Endothelial cell of umbilical vein (primary cell): Measurements from ENCODE around the gene ZMIZ1. TPM values are rescaled to one million over a fixed set of nuclear protein-coding genes. Genes with fewer than 3 reads are reported as not detected.

Experiments used
- BruUV-seq: library from RNA; stranded (reverse); fragments of 400-500 nt; replicated peaks from 2 replicates; lab custom pipeline; 2021; lab: Mats Ljungman, UMichigan
- CTCF ChIA-PET: fragments of 300-600, 350-600 bp; sonication (Branson Sonifier 250); formaldehyde crosslinking; loops from one replicate; lab custom pipeline; 2021; ENCODE audit warnings: antibody characterized with exemption, inconsistent platforms; lab: Charles Lee
- POLR2A ChIA-PET: fragments of 300-600, 350-600 bp; sonication (Branson Sonifier 250); formaldehyde crosslinking; loops from one replicate; lab custom pipeline; 2021; ENCODE audit warnings: antibody characterized with exemption, inconsistent platforms; lab: Charles Lee
- DNase-seq: peaks from one replicate; pipeline ENCODE4 v3.0.0-alpha.2; 2011; ENCODE audit warnings: low read depth, low spot score
- FAIRE-seq: peaks from 2 replicates; lab custom pipeline; 2011; peaks lifted over from hg19 to GRCh38; lab: Jason Lieb, UNC
- H2AFZ ChIP-seq: 2 replicates; pipeline ENCODE4 v1.6.0; 2012; ENCODE audit warnings: low read depth, low read length, control low read depth, inconsistent platforms
- H3K27ac ChIP-seq: 2 replicates; pipeline ENCODE4 v1.5.1; 2011; ENCODE audit warnings: low read depth, mild to moderate bottlenecking, control low read depth, low read length, moderate library complexity; ENCODE audit not compliant: insufficient read depth
- H3K27me3 ChIP-seq, 2 experiments: 2 replicates each; pipeline versions ENCODE4 v1.6.0 to v1.6.1; 2011; ENCODE audit warnings: low read length in 2 of 2, mixed read lengths in 1 of 2; ENCODE audit not compliant: control insufficient read depth in 2 of 2, insufficient read depth in 2 of 2
- H3K36me3 ChIP-seq, 2 experiments: 2 replicates in 1 of 2; 3 replicates in 1 of 2; pipeline ENCODE4 v1.5.1; 2011; ENCODE audit warnings: low read length in 2 of 2, mild to moderate bottlenecking in 1 of 2, moderate library complexity in 1 of 2; ENCODE audit not compliant: control insufficient read depth in 2 of 2, insufficient read depth in 2 of 2; ENCODE audit errors: extremely low read depth in 1 of 2
- H3K4me1 ChIP-seq: 3 replicates; pipeline ENCODE4 v1.5.1; 2011; ENCODE audit warnings: mild to moderate bottlenecking, low read length; ENCODE audit not compliant: control insufficient read depth, insufficient read depth; ENCODE audit errors: extremely low read depth
- H3K4me2 ChIP-seq: 2 replicates; pipeline ENCODE4 v1.6.1; 2011; ENCODE audit warnings: low read length, control low read depth, mixed read lengths; ENCODE audit not compliant: insufficient read depth
- H3K4me3 ChIP-seq, 3 experiments: fragments of 200-600 bp in 1 of 3; sonication (generic), shearing (Covaris generic) in 1 of 3; replicated peaks in 1 of 3; 2 replicates each; pipeline ENCODE4 v1.5.1; 2011 to 2016; ENCODE audit warnings: control low read depth in 3 of 3, low read length in 3 of 3, mild to moderate bottlenecking in 2 of 3, inconsistent platforms in 1 of 3, low read depth in 1 of 3, moderate library complexity in 1 of 3; ENCODE audit not compliant: insufficient read depth in 1 of 3
- H3K79me2 ChIP-seq: 2 replicates; pipeline ENCODE4 v1.6.0; 2012; ENCODE audit warnings: low read length, inconsistent platforms; ENCODE audit not compliant: control insufficient read depth, insufficient read depth
- H3K9ac ChIP-seq: replicated peaks from 2 replicates; pipeline ENCODE3; 2011; ENCODE audit warnings: low read length, control low read depth; ENCODE audit not compliant: insufficient read depth; ENCODE audit errors: extremely low read depth
- H3K9me1 ChIP-seq: replicated peaks from 3 replicates; pipeline ENCODE4 v1.6.0; 2011; ENCODE audit warnings: mild to moderate bottlenecking, low read length; ENCODE audit not compliant: control insufficient read depth, insufficient read depth; ENCODE audit errors: extremely low read depth
- H3K9me3 ChIP-seq: replicated peaks from 2 replicates; pipeline ENCODE4 v1.5.1; 2012; ENCODE audit warnings: low read length, inconsistent platforms; ENCODE audit not compliant: control insufficient read depth, insufficient read depth
- H4K20me1 ChIP-seq: replicated peaks from 2 replicates; pipeline ENCODE3; 2011; ENCODE audit warnings: mild to moderate bottlenecking, low read length; ENCODE audit not compliant: control insufficient read depth, insufficient read depth; ENCODE audit errors: extremely low read depth
- FOS ChIP-seq: IDR thresholded peaks from 2 replicates; pipeline ENCODE4 v1.6.1; 2011; ENCODE audit warnings: mild to moderate bottlenecking, low read length, moderate library complexity, borderline replicate concordance; ENCODE audit not compliant: insufficient read depth
- GATA2 ChIP-seq: IDR thresholded peaks from 2 replicates; pipeline ENCODE4 v1.7.0; 2011; ENCODE audit warnings: low read depth, mild to moderate bottlenecking, moderate library complexity, mixed read lengths, low read length; ENCODE audit not compliant: insufficient read length, insufficient read depth
- JUN ChIP-seq: IDR thresholded peaks from 2 replicates; pipeline ENCODE4 v1.6.1; 2011; ENCODE audit warnings: borderline replicate concordance, low read depth; ENCODE audit not compliant: insufficient read length, insufficient read depth
- MYC ChIP-seq: IDR thresholded peaks from one replicate; pipeline ENCODE4 v1.6.1; 2011; ENCODE audit warnings: mild to moderate bottlenecking, low read depth, low read length
- POLR2A ChIP-seq: IDR thresholded peaks from 2 replicates; pipeline ENCODE4 v1.6.1; 2012; ENCODE audit warnings: low read depth, mild to moderate bottlenecking, control low read depth, low read length
- POLR2AphosphoS5 ChIP-seq: IDR thresholded peaks from 2 replicates; pipeline ENCODE4 v1.6.1; 2012; ENCODE audit warnings: low read depth, mild to moderate bottlenecking, control low read depth, low read length, moderate library complexity; ENCODE audit not compliant: insufficient read depth
- dilution Hi-C: fragments of 300-500 bp; cut with MboI; formaldehyde crosslinking; loops from one replicate; pipeline ENCODE4 v1.15.0; 2019; ENCODE audit warnings: low sequenced_read_pairs; ENCODE audit not compliant: extremely low pct_ligation_motif_present
- intact Hi-C: fragments of 100-400 bp; cut with micrococcal nuclease; formaldehyde crosslinking; loops from one replicate; pipeline ENCODE4 v1.10.0; 2022
- polyA plus RNA-seq, 4 experiments: library from polyadenylated mRNA; depleted of rRNA in 3 of 4; stranded (reverse) in 3 of 4; unstranded in 1 of 4; fragments of >200 nt; gene quantifications; 2 replicates each; pipeline versions ENCODE4 v1.2.1 to v1.2.3, GENCODE V29; 2011 to 2012; ENCODE audit warnings: missing spikeins in 1 of 4
- total RNA-seq: library from RNA; stranded (reverse); gene quantifications from 2 replicates; pipeline ENCODE4 v1.2.3, GENCODE V29; 2021
- TF ChIP-seq, protein P1 (sequence below), 2 donors: IDR thresholded peaks; 1 replicate in 1 of 2; 2 replicates in 1 of 2; pipeline ENCODE4 v1.5.1; 2011; ENCODE audit warnings: low read length in 2 of 2, mild to moderate bottlenecking in 2 of 2, moderate library complexity in 2 of 2, control low read depth in 1 of 2, inconsistent platforms in 1 of 2, low read depth in 1 of 2; ENCODE audit not compliant: insufficient read depth in 1 of 2; ENCODE audit errors: extremely low read depth in 1 of 2
- TF ChIP-seq, protein P2 (sequence below): IDR thresholded peaks from 2 replicates; pipeline ENCODE4 v1.6.1; 2011; ENCODE audit not compliant: insufficient read depth, insufficient read length

The ZMIZ1 gene
- total and polyA plus RNA-seq, 2 donors (not counting 3 experiments of a cell fraction or from before 2014, with no cell fraction given): 12.5 to 46.7 TPM

DNA sequence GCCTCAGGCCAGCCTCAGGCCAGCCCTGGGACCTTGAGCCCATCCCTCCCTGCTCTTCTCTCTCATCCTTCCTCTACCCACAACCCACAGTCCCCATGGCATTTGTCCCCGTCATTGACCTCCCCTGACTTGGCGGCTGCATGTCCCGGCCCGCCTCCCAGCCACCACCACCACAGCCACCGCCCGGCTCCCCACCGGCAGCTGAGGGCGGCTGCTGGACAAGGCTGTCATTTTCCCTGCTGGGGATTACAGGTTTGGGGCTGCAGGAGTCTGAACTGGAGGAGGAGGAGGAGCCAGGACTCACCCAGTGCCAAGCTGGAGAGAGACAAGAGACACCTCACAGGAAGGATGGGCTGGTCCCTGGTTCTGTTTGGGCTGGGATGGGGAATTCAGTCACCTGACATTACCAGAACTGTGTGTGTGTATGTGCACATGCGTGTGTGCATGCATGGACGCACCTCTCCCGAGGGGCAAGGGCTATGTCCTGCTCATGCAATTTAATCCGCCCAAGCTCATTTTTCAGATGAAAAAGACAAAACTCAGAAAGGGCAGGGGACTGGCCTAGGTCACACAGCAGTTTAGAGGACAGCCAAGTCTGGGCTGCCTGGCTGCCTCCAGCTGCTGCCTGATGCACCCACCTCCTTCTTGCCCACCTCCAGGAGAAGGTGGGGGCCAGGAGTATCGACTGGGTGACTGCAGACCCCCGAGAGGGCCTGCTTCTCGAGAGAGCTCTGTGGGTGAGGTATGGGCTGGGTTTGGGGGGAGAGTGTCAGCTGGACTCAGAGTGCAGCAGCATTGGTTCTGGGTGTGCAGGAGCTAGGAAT lies 113.1 kb downstream of the ZMIZ1 start:
- Histone ChIP-seq H3K9ac (no peak overlapping the region), H4K20me1 (no peaks in the 10 kb centered on the region), H3K9me1 (no peaks in the 10 kb centered on the region), H3K36me3 (no peaks in the 10 kb centered on the region), H3K79me2 (no peaks in the 10 kb centered on the region), H3K27me3 (no peaks in the 10 kb centered on the region), H3K27ac (no peak overlapping the region), H3K4me1 (peaks cover 57% of the 10 kb centered on the region), H3K9me3 (no peaks in the 10 kb centered on the region), H2AFZ (no peak overlapping the region), H3K4me2 (no peak overlapping the region), H3K4me3 (no peak overlapping the region)
- TF ChIP-seq, protein P1, sequence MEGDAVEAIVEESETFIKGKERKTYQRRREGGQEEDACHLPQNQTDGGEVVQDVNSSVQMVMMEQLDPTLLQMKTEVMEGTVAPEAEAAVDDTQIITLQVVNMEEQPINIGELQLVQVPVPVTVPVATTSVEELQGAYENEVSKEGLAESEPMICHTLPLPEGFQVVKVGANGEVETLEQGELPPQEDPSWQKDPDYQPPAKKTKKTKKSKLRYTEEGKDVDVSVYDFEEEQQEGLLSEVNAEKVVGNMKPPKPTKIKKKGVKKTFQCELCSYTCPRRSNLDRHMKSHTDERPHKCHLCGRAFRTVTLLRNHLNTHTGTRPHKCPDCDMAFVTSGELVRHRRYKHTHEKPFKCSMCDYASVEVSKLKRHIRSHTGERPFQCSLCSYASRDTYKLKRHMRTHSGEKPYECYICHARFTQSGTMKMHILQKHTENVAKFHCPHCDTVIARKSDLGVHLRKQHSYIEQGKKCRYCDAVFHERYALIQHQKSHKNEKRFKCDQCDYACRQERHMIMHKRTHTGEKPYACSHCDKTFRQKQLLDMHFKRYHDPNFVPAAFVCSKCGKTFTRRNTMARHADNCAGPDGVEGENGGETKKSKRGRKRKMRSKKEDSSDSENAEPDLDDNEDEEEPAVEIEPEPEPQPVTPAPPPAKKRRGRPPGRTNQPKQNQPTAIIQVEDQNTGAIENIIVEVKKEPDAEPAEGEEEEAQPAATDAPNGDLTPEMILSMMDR (IDR thresholded peaks at IDR 0.05; ENCODE audit: extremely low read depth in 1 of 2, insufficient read depth in 1 of 2, low read depth in 1 of 2, low read length in 2 of 2): no peak
- TF ChIP-seq, protein P2, sequence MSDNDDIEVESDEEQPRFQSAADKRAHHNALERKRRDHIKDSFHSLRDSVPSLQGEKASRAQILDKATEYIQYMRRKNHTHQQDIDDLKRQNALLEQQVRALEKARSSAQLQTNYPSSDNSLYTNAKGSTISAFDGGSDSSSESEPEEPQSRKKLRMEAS: no peak
- TF ChIP-seq MYC (no peak), POLR2AphosphoS5 (no peak), FOS (no peak), POLR2A (no peak), JUN (no peak), GATA2 (no peak)
- dilution Hi-C loops: no loop called here
- BruUV-seq: no TSS peak
- ChIA-PET CTCF (interaction anchor here (0.9 to 1.3 kb wide), 2 partner anchors 13 to 98 kb away, joined by 3 read pairs; no protein-coding TSS in a partner anchor), POLR2A (no interaction called here)
- FAIRE-seq (no peak), DNase-seq (no peak)
- intact Hi-C loops: no loop called here
